Activated CD4-positive, alpha-beta memory T cell treated with anti-CD3 and anti-CD28 coated beads for 36 hours (primary cell): Measurements from ENCODE around the gene BAHCC1. TPM values are rescaled to one million over a fixed set of nuclear protein-coding genes. Genes with fewer than 3 reads are reported as not detected.
"Not testable (repeated sequence)": the region's sequence is repeated elsewhere in the genome, so short reads cannot be mapped to it uniquely, and the experiment has no call there.

ENCODE experiments used
- CTCF ChIA-PET: fragments of 350-600 bp; sonication (Branson Sonifier 250); formaldehyde crosslinking; loops from one replicate; lab custom pipeline; 2021; ENCODE audit warnings: antibody characterized with exemption, inconsistent platforms; lab: Charles Lee
- POLR2A ChIA-PET: fragments of 350-600 bp; sonication (Branson Sonifier 250); formaldehyde crosslinking; loops from one replicate; lab custom pipeline; 2021; ENCODE audit warnings: antibody characterized with exemption; lab: Charles Lee
- DNase-seq: peaks from one replicate; pipeline ENCODE4 v3.0.0-alpha.2; 2020
- H3K27ac Mint-ChIP-seq: one replicate; pipeline ENCODE4 v1.8.0; 2021; ENCODE audit warnings: mixed read lengths
- H3K27me3 Mint-ChIP-seq: one replicate; pipeline ENCODE4 v1.8.0; 2021; ENCODE audit warnings: mixed read lengths
- H3K36me3 Mint-ChIP-seq: one replicate; pipeline ENCODE4 v1.8.0; 2021; ENCODE audit warnings: mixed read lengths
- H3K4me1 Mint-ChIP-seq: one replicate; pipeline ENCODE4 v1.8.0; 2021; ENCODE audit warnings: low read depth, mixed read lengths
- H3K4me3 Mint-ChIP-seq: one replicate; pipeline ENCODE4 v1.8.0; 2021; ENCODE audit warnings: mild to moderate bottlenecking, mixed read lengths
- H3K9me3 Mint-ChIP-seq: one replicate; pipeline ENCODE4 v1.8.0; 2021; ENCODE audit warnings: mixed read lengths
- intact Hi-C: fragments of 100-400 bp; cut with micrococcal nuclease; formaldehyde crosslinking; loops from one replicate; pipeline ENCODE4 v1.15.1; 2023
- total RNA-seq, 2 experiments: library from RNA; stranded (reverse); gene quantifications; one replicate each; pipeline ENCODE4 v1.2.3, GENCODE V29; 2021

Gene BAHCC1
- total RNA-seq, 2 experiments from 2014 or later = 0.10 TPM; not detected in 1

DNA sequence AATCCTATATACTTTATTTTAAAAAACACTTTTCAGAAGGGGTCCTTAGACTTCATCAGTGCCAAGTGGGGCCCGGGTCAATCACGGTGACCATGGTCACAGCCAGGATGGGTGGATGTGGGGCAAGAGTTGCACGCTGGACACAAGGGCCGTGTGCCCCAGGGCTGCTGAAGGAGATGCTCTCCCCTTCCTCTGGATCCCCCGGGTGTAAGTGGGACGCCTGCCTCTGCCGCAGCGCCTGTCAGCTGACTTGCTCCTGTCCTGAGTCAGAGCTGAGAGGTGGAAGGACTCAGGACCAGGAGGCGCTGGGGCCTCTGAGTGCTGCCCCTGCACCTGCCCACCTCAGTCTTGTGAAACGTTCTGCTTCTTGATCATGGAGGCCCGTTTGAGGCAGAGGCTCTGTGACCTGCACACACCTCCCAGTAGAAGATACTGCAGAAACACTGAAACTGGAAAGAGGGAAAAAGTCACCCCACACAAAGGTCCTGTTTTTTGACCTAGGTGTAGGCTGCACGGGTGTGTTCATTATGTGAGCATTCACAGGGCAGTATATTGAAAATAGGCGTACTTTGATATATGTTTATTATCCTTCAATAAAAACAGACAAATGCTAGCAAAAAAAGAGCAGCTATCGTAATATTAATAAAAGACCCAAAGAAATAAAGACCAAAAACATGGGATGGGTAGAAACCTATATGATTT is 40.9 kb upstream of the BAHCC1 start:
- H3K4me3 Mint-ChIP-seq = no peak overlapping the region
- no peaks in the 10 kb centered on the region for H3K36me3 Mint-ChIP-seq
- no peak for DNase-seq
- H3K27me3 Mint-ChIP-seq = peaks cover 14% of the 10 kb centered on the region
- no peaks in the 10 kb centered on the region for H3K4me1 Mint-ChIP-seq
- H3K9me3 Mint-ChIP-seq = no peaks in the 10 kb centered on the region
- no peak overlapping the region for H3K27ac Mint-ChIP-seq
- intact Hi-C loops = no loop called here
- ChIA-PET CTCF (no interaction called here), POLR2A (no interaction called here)

DNA sequence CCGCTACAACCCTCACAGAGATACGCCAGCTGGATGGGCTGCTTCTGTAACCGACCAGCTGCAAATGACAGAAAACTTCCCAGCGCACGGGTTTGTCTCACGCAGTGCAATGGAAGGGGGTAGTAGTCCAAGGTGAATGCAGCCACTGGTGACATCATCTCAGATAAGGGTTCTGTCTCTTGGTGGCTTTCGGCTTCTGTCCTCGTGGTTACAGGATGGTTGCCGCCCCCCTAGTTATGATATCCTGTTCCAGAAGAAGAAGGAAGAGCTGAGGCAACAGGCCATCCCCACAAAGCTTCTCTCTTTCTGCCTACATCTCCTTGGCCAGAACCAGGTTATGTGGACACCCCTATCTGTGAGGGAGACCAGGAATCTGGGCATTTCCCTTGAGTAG is 40.3 kb upstream of the BAHCC1 start:
- Mint-ChIP-seq H3K4me1 (no peaks in the 10 kb centered on the region), H3K27ac (no peak overlapping the region), H3K36me3 (no peaks in the 10 kb centered on the region), H3K4me3 (no peak overlapping the region), H3K9me3 (no peaks in the 10 kb centered on the region), H3K27me3 (peaks cover 14% of the 10 kb centered on the region)
- no peak for DNase-seq
- intact Hi-C loops = no loop called here
- ChIA-PET CTCF (no interaction called here), POLR2A (no interaction called here)

DNA sequence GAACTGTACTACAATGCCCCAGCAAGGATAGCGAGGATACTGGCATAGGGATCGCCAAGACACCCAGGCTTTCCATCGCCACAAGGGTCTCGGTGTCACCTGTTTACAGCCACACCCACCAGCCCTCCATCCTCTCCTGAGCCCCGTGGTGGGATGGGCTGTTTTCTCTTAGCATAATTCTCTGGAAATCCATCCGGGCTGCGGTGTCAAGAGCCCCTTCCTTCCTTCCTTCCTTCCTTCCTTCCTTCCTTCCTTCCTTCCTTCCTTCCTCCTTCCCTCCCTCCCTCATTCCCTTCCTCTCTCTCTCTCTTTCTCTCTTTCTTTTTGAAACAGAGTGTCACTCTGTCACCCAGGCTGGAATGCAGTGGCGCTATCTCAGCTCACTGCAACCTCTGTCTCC is 36.0 kb upstream of the BAHCC1 start:
- CTCF ChIA-PET = no interaction called here
- Mint-ChIP-seq H3K36me3 (no peaks in the 10 kb centered on the region), H3K27me3 (peaks cover 34% of the 10 kb centered on the region), H3K27ac (no peak overlapping the region), H3K9me3 (no peaks in the 10 kb centered on the region), H3K4me3 (no peak overlapping the region), H3K4me1 (no peaks in the 10 kb centered on the region)
- no peak for DNase-seq
- intact Hi-C loops = no loop called here
- POLR2A ChIA-PET = interaction anchor here (0.7 to 1.1 kb wide), 2 partner anchors 10 to 36 kb away, joined by 3 read pairs; no protein-coding TSS in a partner anchor

DNA sequence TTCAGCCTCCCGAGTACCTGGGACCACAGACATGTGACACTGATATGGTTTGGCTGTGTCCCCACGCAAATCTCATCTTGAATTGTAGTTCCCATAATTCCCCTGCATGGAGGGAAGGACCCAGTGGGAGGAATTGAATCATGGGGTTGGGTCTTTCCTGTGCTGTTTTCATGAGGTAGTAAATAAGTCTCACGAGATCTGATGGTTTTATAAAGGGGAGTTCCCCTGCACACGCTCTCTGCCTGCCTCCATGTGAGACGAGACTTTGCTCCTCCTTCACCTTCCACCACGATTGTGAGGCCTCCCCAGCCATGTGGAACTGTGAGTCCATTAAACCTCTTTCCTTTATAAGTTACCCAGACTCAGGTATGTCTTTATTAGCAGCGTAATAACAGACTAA is 33.3 kb upstream of the BAHCC1 start:
- DNase-seq, POLR2A ChIA-PET, H3K36me3 Mint-ChIP-seq, H3K9me3 Mint-ChIP-seq, H3K27ac Mint-ChIP-seq, CTCF ChIA-PET, intact Hi-C loops, H3K4me3 Mint-ChIP-seq: not testable (repeated sequence)
- H3K27me3 Mint-ChIP-seq = peaks cover 46% of the 10 kb centered on the region
- peaks cover 17% of the 10 kb centered on the region for H3K4me1 Mint-ChIP-seq

DNA sequence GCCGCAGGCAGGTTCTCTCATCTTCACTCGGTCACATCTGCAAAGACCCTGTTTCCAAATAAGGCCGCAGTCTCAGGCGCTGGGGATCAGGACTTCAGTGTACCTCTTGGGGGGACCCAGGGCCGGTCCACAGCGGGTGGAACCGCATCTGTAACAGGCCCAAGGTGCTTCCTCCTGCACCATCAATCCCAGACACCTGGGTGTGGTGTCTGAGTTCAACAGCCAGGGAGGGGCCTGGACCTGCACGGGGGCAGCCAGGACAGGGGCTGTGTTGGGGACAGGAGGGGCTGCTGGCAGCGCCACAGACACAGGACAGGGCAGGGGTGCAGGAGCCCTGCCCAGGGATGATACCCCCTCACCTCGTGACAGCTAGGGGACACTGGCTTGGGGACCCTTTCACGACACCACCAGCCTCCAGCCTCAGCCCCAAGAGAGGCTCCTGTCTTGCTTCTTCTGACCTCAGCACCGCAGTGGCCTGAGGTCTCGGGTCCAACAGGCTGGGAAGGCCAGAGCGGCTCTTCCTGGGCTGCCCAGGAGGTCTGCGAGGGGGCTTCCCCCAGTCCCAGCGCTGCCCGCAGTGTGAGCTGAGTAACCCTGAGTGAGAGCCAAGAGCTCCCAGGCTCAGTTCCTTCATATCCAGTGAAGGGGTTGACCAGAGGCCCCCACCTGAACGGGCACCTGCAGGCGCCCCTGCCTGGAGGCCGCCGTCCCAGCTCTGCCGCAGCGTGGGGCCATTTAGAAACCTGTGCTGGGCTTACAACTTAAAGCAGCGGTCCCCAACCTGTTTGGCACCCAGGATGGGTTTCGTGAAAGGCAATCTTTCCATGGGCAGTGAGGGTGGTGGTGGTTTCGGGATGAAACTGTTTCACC is 30.7 kb upstream of the BAHCC1 start:
- Mint-ChIP-seq H3K9me3 (no peaks in the 10 kb centered on the region), H3K27ac (no peak overlapping the region), H3K4me3 (peak overlapping the region; percentile 29), H3K4me1 (peaks cover 17% of the 10 kb centered on the region), H3K27me3 (peaks cover 43% of the 10 kb centered on the region), H3K36me3 (no peaks in the 10 kb centered on the region)
- intact Hi-C loops = no loop called here
- ChIA-PET POLR2A (no interaction called here), CTCF (interaction anchor here (1.1 to 1.5 kb wide), 2 partner anchors 21 to 73 kb away, joined by 3 to 4 read pairs; no protein-coding TSS in a partner anchor)
- DNase-seq = no peak

DNA sequence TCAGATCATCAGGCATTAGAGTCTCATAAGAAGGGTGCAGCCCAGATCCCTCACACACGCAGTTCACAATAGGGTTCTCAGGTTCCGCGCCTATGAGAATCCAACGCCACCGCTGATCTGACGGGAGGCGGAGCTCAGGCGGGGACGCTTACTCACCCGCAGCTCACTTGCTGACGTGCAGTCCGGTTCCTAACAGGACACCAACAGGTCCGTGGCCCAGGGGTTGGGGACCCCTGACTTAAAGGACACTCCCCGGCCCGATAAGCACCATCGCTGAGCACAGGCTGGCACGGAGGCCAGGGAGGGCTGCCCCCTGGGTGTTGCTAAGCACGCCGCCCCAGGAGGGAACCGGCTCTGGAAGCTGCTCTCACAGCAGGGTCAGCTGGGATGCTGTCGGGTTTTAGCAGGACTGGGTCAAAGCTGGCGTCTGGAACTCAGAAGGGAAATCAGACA is 30.1 kb upstream of the BAHCC1 start:
- Mint-ChIP-seq H3K4me3 (peak overlapping the region; percentile 29), H3K27ac (no peak overlapping the region), H3K27me3 (peaks cover 43% of the 10 kb centered on the region), H3K9me3 (no peaks in the 10 kb centered on the region), H3K4me1 (peaks cover 17% of the 10 kb centered on the region), H3K36me3 (no peaks in the 10 kb centered on the region)
- CTCF ChIA-PET = interaction anchor here (1.1 to 1.5 kb wide), 2 partner anchors 20 to 73 kb away, joined by 3 to 4 read pairs; no protein-coding TSS in a partner anchor
- intact Hi-C loops = no loop called here
- POLR2A ChIA-PET = no interaction called here
- DNase-seq = peak; percentile 59

DNA sequence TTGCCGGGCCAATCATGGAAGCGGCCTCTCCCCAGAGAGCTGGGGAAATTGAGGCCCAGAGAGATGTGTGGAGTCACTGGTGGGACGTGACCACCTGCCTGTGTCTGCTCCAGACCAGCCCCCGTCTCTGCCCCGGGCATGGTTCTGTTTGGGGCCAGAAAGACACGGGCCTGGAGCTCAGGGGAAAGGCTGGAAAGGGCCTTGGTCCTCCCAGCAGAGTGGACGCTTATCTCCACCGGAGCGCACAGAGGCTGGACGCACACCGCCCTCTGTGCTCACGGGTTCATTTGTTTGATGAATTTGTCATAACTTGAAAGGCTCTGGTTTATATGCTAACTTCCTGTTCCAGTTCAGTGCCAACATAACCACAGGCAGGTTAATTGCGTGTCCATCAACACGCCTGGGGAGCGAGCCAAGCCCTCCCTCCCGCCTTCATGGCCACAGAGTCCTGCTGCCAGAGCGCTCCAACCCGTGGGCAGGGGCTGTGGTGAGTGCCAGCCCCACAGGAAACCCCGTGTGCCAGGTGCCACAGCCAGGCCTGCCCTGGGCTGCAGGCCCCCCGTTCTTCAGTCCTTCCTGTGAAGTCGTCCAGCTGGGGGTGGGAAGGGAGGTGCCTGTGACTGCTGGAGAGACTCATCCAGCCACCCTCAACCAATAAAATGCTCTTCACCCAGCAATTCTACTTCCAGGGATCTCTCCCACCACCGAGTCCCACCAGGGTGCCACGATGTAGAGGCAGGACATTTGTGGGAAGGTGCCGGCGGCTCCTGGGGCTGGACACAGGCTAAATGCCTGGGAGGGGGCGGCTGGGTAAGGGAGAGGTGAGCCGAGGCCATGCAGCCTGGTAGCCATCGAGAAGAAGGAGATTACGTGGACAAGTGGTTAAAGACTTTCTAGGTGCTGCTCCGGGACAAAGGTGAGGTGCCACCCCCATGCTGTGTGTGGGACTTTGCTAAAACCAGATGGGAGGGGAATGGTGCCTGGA is 29.4 kb upstream of the BAHCC1 start:
- intact Hi-C loops = no loop called here
- Mint-ChIP-seq H3K27me3 (peaks cover 40% of the 10 kb centered on the region), H3K4me3 (peak overlapping the region; percentile 29), H3K9me3 (no peaks in the 10 kb centered on the region), H3K36me3 (no peaks in the 10 kb centered on the region), H3K27ac (no peak overlapping the region), H3K4me1 (peaks cover 17% of the 10 kb centered on the region)
- ChIA-PET POLR2A (no interaction called here), CTCF (interaction anchor here (1.1 to 1.5 kb wide), 2 partner anchors 19 to 74 kb away, joined by 3 to 4 read pairs; no protein-coding TSS in a partner anchor)
- DNase-seq = peak; percentile 42

DNA sequence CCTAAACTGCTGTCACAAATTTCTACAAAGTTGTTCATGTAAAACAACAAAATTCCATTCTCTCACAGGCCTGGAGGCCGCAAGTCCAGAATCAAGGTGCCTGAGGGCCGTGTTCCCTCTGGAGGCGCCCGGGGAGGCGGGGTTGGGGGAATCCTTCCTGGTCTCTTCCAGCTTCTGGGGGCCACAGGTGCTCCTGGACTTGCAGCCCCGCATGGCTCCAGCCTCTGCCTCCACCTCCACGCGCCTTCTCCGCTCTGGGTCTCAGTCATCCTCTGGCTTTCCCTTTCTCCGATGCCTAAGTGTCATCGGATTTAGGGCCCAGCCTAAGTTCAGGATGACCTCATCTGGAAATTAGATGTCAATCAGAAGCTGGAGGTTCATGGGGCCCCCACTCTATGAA is 28.6 kb upstream of the BAHCC1 start:
- peaks cover 17% of the 10 kb centered on the region for H3K4me1 Mint-ChIP-seq
- intact Hi-C loops = no loop called here
- ChIA-PET CTCF (no interaction called here), POLR2A (no interaction called here)
- no peaks in the 10 kb centered on the region for H3K9me3 Mint-ChIP-seq
- no peak overlapping the region for H3K4me3 Mint-ChIP-seq
- DNase-seq = no peak
- peaks cover 40% of the 10 kb centered on the region for H3K27me3 Mint-ChIP-seq
- no peak overlapping the region for H3K27ac Mint-ChIP-seq
- H3K36me3 Mint-ChIP-seq = no peaks in the 10 kb centered on the region

DNA sequence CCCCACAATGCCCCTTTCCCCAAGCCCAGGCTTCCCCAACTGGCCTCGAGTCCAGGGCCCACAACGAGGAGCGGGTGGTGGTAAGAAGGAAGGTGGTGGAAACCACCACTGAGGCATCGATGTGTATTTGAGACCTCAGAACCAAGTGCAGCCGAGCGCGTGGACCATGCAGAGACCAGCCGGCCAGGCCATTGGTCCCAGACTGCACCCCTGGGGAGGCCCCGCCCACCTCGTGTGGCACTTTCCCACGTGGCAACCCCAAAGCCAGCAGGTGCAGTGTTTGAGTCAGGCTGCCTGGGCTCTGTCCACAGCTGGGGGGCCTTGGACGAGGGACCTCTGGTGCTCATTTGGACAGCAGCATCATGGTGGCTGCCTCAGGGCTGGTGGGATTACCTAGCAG is 28.1 kb upstream of the BAHCC1 start:
- DNase-seq = no peak
- no peak overlapping the region for H3K4me3 Mint-ChIP-seq
- no peaks in the 10 kb centered on the region for H3K36me3 Mint-ChIP-seq
- H3K27me3 Mint-ChIP-seq = peaks cover 35% of the 10 kb centered on the region
- no peaks in the 10 kb centered on the region for H3K9me3 Mint-ChIP-seq
- no peak overlapping the region for H3K27ac Mint-ChIP-seq
- intact Hi-C loops = no loop called here
- POLR2A ChIA-PET = no interaction called here
- CTCF ChIA-PET = no interaction called here
- peaks cover 17% of the 10 kb centered on the region for H3K4me1 Mint-ChIP-seq

DNA sequence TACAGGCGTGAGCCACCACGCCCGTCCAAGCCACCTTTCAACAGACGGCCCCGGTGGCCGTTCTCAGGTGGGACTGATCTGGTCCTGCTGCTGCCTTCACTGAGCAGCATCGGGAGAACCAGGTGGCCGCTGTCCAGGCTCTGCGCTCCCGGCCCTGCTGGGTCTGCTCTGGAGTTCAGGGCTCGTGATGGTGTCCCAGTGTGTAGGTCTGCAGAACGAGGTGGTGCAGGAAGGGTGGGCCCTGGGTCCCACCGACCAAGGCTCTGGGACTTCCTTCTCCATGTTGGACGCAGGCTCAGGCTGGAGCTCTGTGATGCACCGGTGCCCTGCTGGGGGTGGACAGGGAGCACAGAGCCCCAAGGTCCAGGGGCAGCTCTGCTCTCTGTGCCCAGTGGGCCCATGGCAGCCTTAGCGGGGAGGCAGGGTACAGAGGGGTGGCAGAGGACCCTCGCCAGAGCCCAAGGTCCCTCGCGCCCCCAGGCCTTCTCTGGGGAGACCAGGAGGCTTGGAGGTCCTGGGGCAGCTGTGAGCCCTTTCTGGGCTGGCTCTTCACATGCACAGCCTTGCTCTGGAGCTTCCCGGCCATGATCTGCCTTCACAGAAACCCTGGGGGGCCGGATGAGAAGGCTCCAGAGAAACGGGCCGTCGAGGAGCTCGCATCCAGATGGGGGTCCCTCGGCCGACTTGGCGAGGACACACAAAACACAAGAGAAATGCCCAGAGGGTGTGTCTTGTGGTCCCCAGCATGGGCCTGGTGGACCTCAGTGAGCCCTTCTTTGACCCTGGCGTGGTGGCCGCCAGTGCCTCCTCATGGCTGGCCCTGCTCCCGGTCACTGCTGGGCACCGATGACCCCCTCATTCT is 26.9 kb upstream of the BAHCC1 start:
- H3K9me3 Mint-ChIP-seq = no peaks in the 10 kb centered on the region
- CTCF ChIA-PET = no interaction called here
- no peak overlapping the region for H3K27ac Mint-ChIP-seq
- H3K4me3 Mint-ChIP-seq = no peak overlapping the region
- H3K4me1 Mint-ChIP-seq = peaks cover 17% of the 10 kb centered on the region
- no peak for DNase-seq
- intact Hi-C loops = no loop called here
- peaks cover 25% of the 10 kb centered on the region for H3K27me3 Mint-ChIP-seq
- H3K36me3 Mint-ChIP-seq = no peaks in the 10 kb centered on the region
- POLR2A ChIA-PET = interaction anchor here (0.6 kb wide), 1 partner anchor 218 kb away, joined by 3 read pairs; no protein-coding TSS in a partner anchor

DNA sequence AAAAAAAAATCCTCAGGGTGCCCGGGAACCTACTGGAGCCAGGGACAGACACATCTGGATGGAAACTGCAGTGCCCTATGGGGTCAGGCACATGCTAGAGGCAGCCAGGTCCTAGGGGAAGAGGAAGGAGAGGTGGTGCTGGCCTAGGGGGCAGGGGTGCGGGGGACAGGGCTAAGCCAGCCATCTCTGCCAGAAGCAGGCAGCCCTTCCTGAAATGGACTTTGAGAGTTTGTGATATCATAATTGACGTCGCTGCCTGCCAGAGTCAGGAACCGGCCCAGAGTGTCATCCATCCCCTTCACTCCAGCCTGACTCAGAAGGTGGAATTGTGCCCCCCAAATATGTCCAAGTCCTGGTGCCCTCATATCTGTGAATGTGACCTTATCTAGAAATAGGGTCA is 25.0 kb upstream of the BAHCC1 start:
- Mint-ChIP-seq H3K4me3 (no peak overlapping the region), H3K9me3 (no peaks in the 10 kb centered on the region), H3K27me3 (peaks cover 15% of the 10 kb centered on the region), H3K4me1 (peaks cover 12% of the 10 kb centered on the region), H3K36me3 (no peaks in the 10 kb centered on the region), H3K27ac (no peak overlapping the region)
- ChIA-PET POLR2A (no interaction called here), CTCF (no interaction called here)
- no peak for DNase-seq
- intact Hi-C loops = no loop called here
